Measurements from ENCODE around the gene SPATA32. TPM values are rescaled to one million over a fixed set of nuclear protein-coding genes. Genes with fewer than 3 reads are reported as not detected.

SPATA32 gene
- total RNA-seq, 1 donor from 2014 or later, result not detected

GRCh38 chr17:45308016-45308365 lies 46.1 kb upstream of the SPATA32 start:
- no peak overlapping the region for H3K4me3 ChIP-seq
- intact Hi-C loops (cut with DNase I), result no loop called here
- no peaks in the 10 kb centered on the region for H3K9me3 ChIP-seq
- no peak for TF ChIP-seq CTCF (IDR thresholded peaks at IDR 0.05)
- ATAC-seq (no peak), DNase-seq (no peak)
- H3K27me3 ChIP-seq, result no peaks in the 10 kb centered on the region
- H3K27ac ChIP-seq, result peak overlapping the region; percentile 79
- no peaks in the 10 kb centered on the region for H3K36me3 ChIP-seq
- H3K4me1 ChIP-seq, result peaks cover 82% of the 10 kb centered on the region

- H3K27me3 ChIP-seq, result no peaks in the 10 kb centered on the region
- no peaks in the 10 kb centered on the region for H3K9me3 ChIP-seq
- H3K4me3 ChIP-seq, result no peak overlapping the region
- no peaks in the 10 kb centered on the region for H3K36me3 ChIP-seq
- H3K27ac ChIP-seq, result peak overlapping the region; percentile 79
- ATAC-seq (peak; percentile 46), DNase-seq (no peak)
- peaks cover 82% of the 10 kb centered on the region for H3K4me1 ChIP-seq
- no peak for TF ChIP-seq CTCF (IDR thresholded peaks at IDR 0.05)
- intact Hi-C loops (cut with DNase I), result no loop called here
Observed at GRCh38 chr17:45307290-45308015, 45.6 kb upstream of the SPATA32 start.

GRCh38 chr17:45306623-45307022 lies 44.7 kb upstream of the SPATA32 start:
- DNase-seq (no peak), ATAC-seq (no peak)
- intact Hi-C loops (cut with DNase I), result no loop called here
- Histone ChIP-seq H3K9me3 (no peaks in the 10 kb centered on the region), H3K36me3 (no peaks in the 10 kb centered on the region), H3K27me3 (no peaks in the 10 kb centered on the region), H3K4me3 (no peak overlapping the region), H3K4me1 (peaks cover 81% of the 10 kb centered on the region), H3K27ac (peak overlapping the region; percentile 79)
- no peak for TF ChIP-seq CTCF (IDR thresholded peaks at IDR 0.05)

GRCh38 chr17:45306094-45306493 lies 44.2 kb upstream of the SPATA32 start:
- ATAC-seq (no peak), DNase-seq (no peak)
- intact Hi-C loops (cut with DNase I), result no loop called here
- peaks cover 76% of the 10 kb centered on the region for H3K4me1 ChIP-seq
- no peak overlapping the region for H3K4me3 ChIP-seq
- H3K9me3 ChIP-seq, result no peaks in the 10 kb centered on the region
- no peaks in the 10 kb centered on the region for H3K27me3 ChIP-seq
- H3K36me3 ChIP-seq, result no peaks in the 10 kb centered on the region
- no peak overlapping the region for H3K27ac ChIP-seq
- TF ChIP-seq CTCF (IDR thresholded peaks at IDR 0.05), result no peak

- peaks cover 74% of the 10 kb centered on the region for H3K4me1 ChIP-seq
- H3K36me3 ChIP-seq, result no peaks in the 10 kb centered on the region
- DNase-seq (no peak), ATAC-seq (no peak)
- no peak overlapping the region for H3K4me3 ChIP-seq
- no peak overlapping the region for H3K27ac ChIP-seq
- intact Hi-C loops (cut with DNase I), result no loop called here
- no peaks in the 10 kb centered on the region for H3K9me3 ChIP-seq
- H3K27me3 ChIP-seq, result no peaks in the 10 kb centered on the region
- no peak for TF ChIP-seq CTCF (IDR thresholded peaks at IDR 0.05)
Observed at GRCh38 chr17:45305530-45306087, 43.7 kb upstream of the SPATA32 start.

Data from upper lobe of right lung (tissue), 1 donor.